Endothelial cell of umbilical vein (primary cell): Measurements from ENCODE around the gene GPLD1. TPM values are rescaled to one million over a fixed set of nuclear protein-coding genes. Genes with fewer than 3 reads are reported as not detected.

Experiments used
- BruUV-seq: library from RNA; stranded (reverse); fragments of 400-500 nt; replicated peaks from 2 replicates; lab custom pipeline; 2021; lab: Mats Ljungman, UMichigan
- CTCF ChIA-PET: fragments of 300-600, 350-600 bp; sonication (Branson Sonifier 250); formaldehyde crosslinking; loops from one replicate; lab custom pipeline; 2021; ENCODE audit warnings: antibody characterized with exemption, inconsistent platforms; lab: Charles Lee
- POLR2A ChIA-PET: fragments of 300-600, 350-600 bp; sonication (Branson Sonifier 250); formaldehyde crosslinking; loops from one replicate; lab custom pipeline; 2021; ENCODE audit warnings: antibody characterized with exemption, inconsistent platforms; lab: Charles Lee
- DNase-seq: peaks from one replicate; pipeline ENCODE4 v3.0.0-alpha.2; 2011; ENCODE audit warnings: low read depth, low spot score
- FAIRE-seq: peaks from 2 replicates; lab custom pipeline; 2011; peaks lifted over from hg19 to GRCh38; lab: Jason Lieb, UNC
- H2AFZ ChIP-seq: 2 replicates; pipeline ENCODE4 v1.6.0; 2012; ENCODE audit warnings: low read depth, low read length, control low read depth, inconsistent platforms
- H3K27ac ChIP-seq: 2 replicates; pipeline ENCODE4 v1.5.1; 2011; ENCODE audit warnings: low read depth, mild to moderate bottlenecking, control low read depth, low read length, moderate library complexity; ENCODE audit not compliant: insufficient read depth
- H3K27me3 ChIP-seq, 2 experiments: 2 replicates each; pipeline versions ENCODE4 v1.6.0 to v1.6.1; 2011; ENCODE audit warnings: low read length in 2 of 2, mixed read lengths in 1 of 2; ENCODE audit not compliant: control insufficient read depth in 2 of 2, insufficient read depth in 2 of 2
- H3K36me3 ChIP-seq, 2 experiments: 2 replicates in 1 of 2; 3 replicates in 1 of 2; pipeline ENCODE4 v1.5.1; 2011; ENCODE audit warnings: low read length in 2 of 2, mild to moderate bottlenecking in 1 of 2, moderate library complexity in 1 of 2; ENCODE audit not compliant: control insufficient read depth in 2 of 2, insufficient read depth in 2 of 2; ENCODE audit errors: extremely low read depth in 1 of 2
- H3K4me1 ChIP-seq: 3 replicates; pipeline ENCODE4 v1.5.1; 2011; ENCODE audit warnings: mild to moderate bottlenecking, low read length; ENCODE audit not compliant: control insufficient read depth, insufficient read depth; ENCODE audit errors: extremely low read depth
- H3K4me2 ChIP-seq: 2 replicates; pipeline ENCODE4 v1.6.1; 2011; ENCODE audit warnings: low read length, control low read depth, mixed read lengths; ENCODE audit not compliant: insufficient read depth
- H3K4me3 ChIP-seq, 3 experiments: fragments of 200-600 bp in 1 of 3; sonication (generic), shearing (Covaris generic) in 1 of 3; replicated peaks in 1 of 3; 2 replicates each; pipeline ENCODE4 v1.5.1; 2011 to 2016; ENCODE audit warnings: control low read depth in 3 of 3, low read length in 3 of 3, mild to moderate bottlenecking in 2 of 3, inconsistent platforms in 1 of 3, low read depth in 1 of 3, moderate library complexity in 1 of 3; ENCODE audit not compliant: insufficient read depth in 1 of 3
- H3K79me2 ChIP-seq: 2 replicates; pipeline ENCODE4 v1.6.0; 2012; ENCODE audit warnings: low read length, inconsistent platforms; ENCODE audit not compliant: control insufficient read depth, insufficient read depth
- H3K9ac ChIP-seq: replicated peaks from 2 replicates; pipeline ENCODE3; 2011; ENCODE audit warnings: low read length, control low read depth; ENCODE audit not compliant: insufficient read depth; ENCODE audit errors: extremely low read depth
- H3K9me1 ChIP-seq: replicated peaks from 3 replicates; pipeline ENCODE4 v1.6.0; 2011; ENCODE audit warnings: mild to moderate bottlenecking, low read length; ENCODE audit not compliant: control insufficient read depth, insufficient read depth; ENCODE audit errors: extremely low read depth
- H3K9me3 ChIP-seq: replicated peaks from 2 replicates; pipeline ENCODE4 v1.5.1; 2012; ENCODE audit warnings: low read length, inconsistent platforms; ENCODE audit not compliant: control insufficient read depth, insufficient read depth
- H4K20me1 ChIP-seq: replicated peaks from 2 replicates; pipeline ENCODE3; 2011; ENCODE audit warnings: mild to moderate bottlenecking, low read length; ENCODE audit not compliant: control insufficient read depth, insufficient read depth; ENCODE audit errors: extremely low read depth
- EZH2 ChIP-seq: IDR thresholded peaks from 2 replicates; pipeline ENCODE4 v1.6.1; 2012; ENCODE audit warnings: borderline replicate concordance, low read depth, mild to moderate bottlenecking, moderate library complexity, low read length, inconsistent platforms; ENCODE audit not compliant: severe bottlenecking
- FOS ChIP-seq: IDR thresholded peaks from 2 replicates; pipeline ENCODE4 v1.6.1; 2011; ENCODE audit warnings: mild to moderate bottlenecking, low read length, moderate library complexity, borderline replicate concordance; ENCODE audit not compliant: insufficient read depth
- GATA2 ChIP-seq: IDR thresholded peaks from 2 replicates; pipeline ENCODE4 v1.7.0; 2011; ENCODE audit warnings: low read depth, mild to moderate bottlenecking, moderate library complexity, mixed read lengths, low read length; ENCODE audit not compliant: insufficient read length, insufficient read depth
- JUN ChIP-seq: IDR thresholded peaks from 2 replicates; pipeline ENCODE4 v1.6.1; 2011; ENCODE audit warnings: borderline replicate concordance, low read depth; ENCODE audit not compliant: insufficient read length, insufficient read depth
- MYC ChIP-seq: IDR thresholded peaks from one replicate; pipeline ENCODE4 v1.6.1; 2011; ENCODE audit warnings: mild to moderate bottlenecking, low read depth, low read length
- POLR2A ChIP-seq: IDR thresholded peaks from 2 replicates; pipeline ENCODE4 v1.6.1; 2012; ENCODE audit warnings: low read depth, mild to moderate bottlenecking, control low read depth, low read length
- POLR2AphosphoS5 ChIP-seq: IDR thresholded peaks from 2 replicates; pipeline ENCODE4 v1.6.1; 2012; ENCODE audit warnings: low read depth, mild to moderate bottlenecking, control low read depth, low read length, moderate library complexity; ENCODE audit not compliant: insufficient read depth
- dilution Hi-C: fragments of 300-500 bp; cut with MboI; formaldehyde crosslinking; loops from one replicate; pipeline ENCODE4 v1.15.0; 2019; ENCODE audit warnings: low sequenced_read_pairs; ENCODE audit not compliant: extremely low pct_ligation_motif_present
- intact Hi-C: fragments of 100-400 bp; cut with micrococcal nuclease; formaldehyde crosslinking; loops from one replicate; pipeline ENCODE4 v1.10.0; 2022
- polyA plus RNA-seq, 4 experiments: library from polyadenylated mRNA; depleted of rRNA in 3 of 4; stranded (reverse) in 3 of 4; unstranded in 1 of 4; fragments of >200 nt; gene quantifications; 2 replicates each; pipeline versions ENCODE4 v1.2.1 to v1.2.3, GENCODE V29; 2011 to 2012; ENCODE audit warnings: missing spikeins in 1 of 4
- total RNA-seq: library from RNA; stranded (reverse); gene quantifications from 2 replicates; pipeline ENCODE4 v1.2.3, GENCODE V29; 2021
- TF ChIP-seq, protein P1 (sequence below), 2 donors: IDR thresholded peaks; 1 replicate in 1 of 2; 2 replicates in 1 of 2; pipeline ENCODE4 v1.5.1; 2011; ENCODE audit warnings: low read length in 2 of 2, mild to moderate bottlenecking in 2 of 2, moderate library complexity in 2 of 2, control low read depth in 1 of 2, inconsistent platforms in 1 of 2, low read depth in 1 of 2; ENCODE audit not compliant: insufficient read depth in 1 of 2; ENCODE audit errors: extremely low read depth in 1 of 2
- TF ChIP-seq, protein P2 (sequence below): IDR thresholded peaks from 2 replicates; pipeline ENCODE4 v1.6.1; 2011; ENCODE audit not compliant: insufficient read depth, insufficient read length

The GPLD1 gene
- total and polyA plus RNA-seq, 2 donors (not counting 3 experiments of a cell fraction or from before 2014, with no cell fraction given) = 0.03 to 0.53 TPM

DNA sequence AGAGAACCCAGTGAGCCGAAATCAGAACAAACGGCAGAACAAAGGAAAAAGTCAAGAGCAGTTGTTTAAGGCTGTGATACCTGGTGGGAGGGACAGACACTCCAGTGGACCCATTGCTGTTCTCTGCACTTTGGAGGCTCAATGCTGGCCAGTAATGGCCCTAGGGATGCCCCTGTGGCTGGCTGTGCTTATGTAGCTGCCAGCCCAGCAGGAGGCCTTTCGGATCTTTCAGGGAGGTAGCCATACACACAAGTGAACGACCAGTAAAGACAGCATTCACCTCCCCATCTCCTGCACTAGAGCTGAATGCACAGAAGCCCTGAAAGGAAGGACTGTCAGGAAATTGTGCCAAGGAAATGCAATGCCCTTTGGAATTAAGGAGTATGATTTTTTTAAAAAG is 34.3 kb downstream of the GPLD1 start:
- TF ChIP-seq, protein P1, sequence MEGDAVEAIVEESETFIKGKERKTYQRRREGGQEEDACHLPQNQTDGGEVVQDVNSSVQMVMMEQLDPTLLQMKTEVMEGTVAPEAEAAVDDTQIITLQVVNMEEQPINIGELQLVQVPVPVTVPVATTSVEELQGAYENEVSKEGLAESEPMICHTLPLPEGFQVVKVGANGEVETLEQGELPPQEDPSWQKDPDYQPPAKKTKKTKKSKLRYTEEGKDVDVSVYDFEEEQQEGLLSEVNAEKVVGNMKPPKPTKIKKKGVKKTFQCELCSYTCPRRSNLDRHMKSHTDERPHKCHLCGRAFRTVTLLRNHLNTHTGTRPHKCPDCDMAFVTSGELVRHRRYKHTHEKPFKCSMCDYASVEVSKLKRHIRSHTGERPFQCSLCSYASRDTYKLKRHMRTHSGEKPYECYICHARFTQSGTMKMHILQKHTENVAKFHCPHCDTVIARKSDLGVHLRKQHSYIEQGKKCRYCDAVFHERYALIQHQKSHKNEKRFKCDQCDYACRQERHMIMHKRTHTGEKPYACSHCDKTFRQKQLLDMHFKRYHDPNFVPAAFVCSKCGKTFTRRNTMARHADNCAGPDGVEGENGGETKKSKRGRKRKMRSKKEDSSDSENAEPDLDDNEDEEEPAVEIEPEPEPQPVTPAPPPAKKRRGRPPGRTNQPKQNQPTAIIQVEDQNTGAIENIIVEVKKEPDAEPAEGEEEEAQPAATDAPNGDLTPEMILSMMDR (IDR thresholded peaks at IDR 0.05; ENCODE audit: extremely low read depth in 1 of 2, insufficient read depth in 1 of 2, low read depth in 1 of 2, low read length in 2 of 2) = no peak
- TF ChIP-seq JUN = no peak
- TF ChIP-seq EZH2 = no peak
- TF ChIP-seq FOS = no peak
- TF ChIP-seq POLR2A = no peak
- no peak for TF ChIP-seq GATA2
- TF ChIP-seq POLR2AphosphoS5 = no peak
- no peak for TF ChIP-seq MYC
- TF ChIP-seq, protein P2, sequence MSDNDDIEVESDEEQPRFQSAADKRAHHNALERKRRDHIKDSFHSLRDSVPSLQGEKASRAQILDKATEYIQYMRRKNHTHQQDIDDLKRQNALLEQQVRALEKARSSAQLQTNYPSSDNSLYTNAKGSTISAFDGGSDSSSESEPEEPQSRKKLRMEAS = no peak
- Histone ChIP-seq H3K79me2 (no peaks in the 10 kb centered on the region), H3K4me1 (no peaks in the 10 kb centered on the region), H3K27ac (no peak overlapping the region), H3K27me3 (no peaks in the 10 kb centered on the region), H3K36me3 (no peaks in the 10 kb centered on the region), H3K9me1 (no peaks in the 10 kb centered on the region), H3K9me3 (no peaks in the 10 kb centered on the region), H4K20me1 (no peaks in the 10 kb centered on the region), H3K9ac (no peak overlapping the region), H2AFZ (no peak overlapping the region), H3K4me2 (no peak overlapping the region), H3K4me3 (no peak overlapping the region)
- dilution Hi-C loops = no loop called here
- POLR2A ChIA-PET = no interaction called here
- no peak for FAIRE-seq
- CTCF ChIA-PET = no interaction called here
- BruUV-seq = no TSS peak
- intact Hi-C loops = no loop called here
- no peak for DNase-seq
